ENCODE data around the gene UBFD1. TPM values are rescaled to one million over a fixed set of nuclear protein-coding genes. Genes with fewer than 3 reads are reported as not detected.
A peak's percentile ranks its signal among the peaks of the same experiment; 100 is the strongest.

Gene UBFD1
- total RNA-seq, 1 donor from 2014 or later = 97.6 TPM

GRCh38 chr16:23587726-23588125 lies 30.2 kb downstream of the UBFD1 start:
- H3K9me3 Mint-ChIP-seq = no peaks in the 10 kb centered on the region
- no peaks in the 10 kb centered on the region for H3K4me1 Mint-ChIP-seq (ENCODE audit: unreplicated experiment)
- no peak overlapping the region for H3K27ac Mint-ChIP-seq
- H3K36me3 Mint-ChIP-seq = peaks cover 23% of the 10 kb centered on the region
- DNase-seq (ENCODE audit: extremely low spot score, unreplicated experiment) = no peak
- H3K4me3 Mint-ChIP-seq = no peak overlapping the region
- TF ChIP-seq CTCF (conservative IDR thresholded peaks at IDR 0.05) = no peak
- no peaks in the 10 kb centered on the region for H3K27me3 Mint-ChIP-seq

GRCh38 chr16:23590181-23590580 lies 32.7 kb downstream of the UBFD1 start:
- no peak overlapping the region for H3K4me3 Mint-ChIP-seq
- H3K27me3 Mint-ChIP-seq = no peaks in the 10 kb centered on the region
- peaks cover 18% of the 10 kb centered on the region for H3K36me3 Mint-ChIP-seq
- H3K4me1 Mint-ChIP-seq (ENCODE audit: unreplicated experiment) = no peaks in the 10 kb centered on the region
- H3K9me3 Mint-ChIP-seq = no peaks in the 10 kb centered on the region
- no peak for TF ChIP-seq CTCF (conservative IDR thresholded peaks at IDR 0.05)
- no peak for DNase-seq (ENCODE audit: extremely low spot score, unreplicated experiment)
- H3K27ac Mint-ChIP-seq = no peak overlapping the region

GRCh38 chr16:23594186-23594585 lies 36.7 kb downstream of the UBFD1 start:
- H3K27ac Mint-ChIP-seq = no peak overlapping the region
- H3K9me3 Mint-ChIP-seq = no peaks in the 10 kb centered on the region
- no peaks in the 10 kb centered on the region for H3K27me3 Mint-ChIP-seq
- TF ChIP-seq CTCF (conservative IDR thresholded peaks at IDR 0.05) = no peak
- H3K36me3 Mint-ChIP-seq = peaks cover 17% of the 10 kb centered on the region
- no peak overlapping the region for H3K4me3 Mint-ChIP-seq
- DNase-seq (ENCODE audit: extremely low spot score, unreplicated experiment) = no peak
- no peaks in the 10 kb centered on the region for H3K4me1 Mint-ChIP-seq (ENCODE audit: unreplicated experiment)

- no peak for DNase-seq (ENCODE audit: extremely low spot score, unreplicated experiment)
- Mint-ChIP-seq H3K9me3 (no peaks in the 10 kb centered on the region), H3K27ac (peak overlapping the region; percentile 67), H3K36me3 (peaks cover 14% of the 10 kb centered on the region), H3K27me3 (no peaks in the 10 kb centered on the region), H3K4me3 (peak overlapping the region; percentile 92), H3K4me1 (ENCODE audit: unreplicated experiment) (no peaks in the 10 kb centered on the region)
- no peak for TF ChIP-seq CTCF (conservative IDR thresholded peaks at IDR 0.05)
These were observed 37.9 kb downstream of the UBFD1 start for GRCh38 chr16:23595246-23595950.

GRCh38 chr16:23595951-23596720 lies 38.6 kb downstream of the UBFD1 start, which contains the start of gene NDUFAB1:
Gene NDUFAB1 (minus strand): TSS chr16:23596316. CDS start chr16:23596290, 26 bp downstream.
- Mint-ChIP-seq H3K27ac (peak within 1 kb of the TSS; percentile 67), H3K36me3 (peaks cover 9% of the 10 kb centered on the region), H3K4me1 (ENCODE audit: unreplicated experiment) (no peaks in the 10 kb centered on the region), H3K4me3 (peak within 1 kb of the TSS; percentile 92), H3K9me3 (no peaks in the 10 kb centered on the region), H3K27me3 (no peaks in the 10 kb centered on the region)
- peak; percentile 91 for DNase-seq (ENCODE audit: extremely low spot score, unreplicated experiment)
- TF ChIP-seq CTCF (conservative IDR thresholded peaks at IDR 0.05) = peak; percentile 100

Measured in type B pancreatic cell (in vitro differentiated cells).